Stimulated activated CD8-positive, alpha-beta memory T cell treated with anti-CD3 and anti-CD28 coated beads, Interleukin-12 subunit alpha, Interleukin-12 subunit beta, amount 100 ng/mL, for 1 hour (primary cell): ENCODE results near the gene KLRB1.
"Not testable (repeated sequence)": the region's sequence is repeated elsewhere in the genome, so short reads cannot be mapped to it uniquely, and the experiment has no call there.

Experiments
- DNase-seq: peaks from one replicate; pipeline ENCODE4 v3.0.0-alpha.2; 2020; ENCODE audit warnings: low read depth

KLRB1 gene

DNA sequence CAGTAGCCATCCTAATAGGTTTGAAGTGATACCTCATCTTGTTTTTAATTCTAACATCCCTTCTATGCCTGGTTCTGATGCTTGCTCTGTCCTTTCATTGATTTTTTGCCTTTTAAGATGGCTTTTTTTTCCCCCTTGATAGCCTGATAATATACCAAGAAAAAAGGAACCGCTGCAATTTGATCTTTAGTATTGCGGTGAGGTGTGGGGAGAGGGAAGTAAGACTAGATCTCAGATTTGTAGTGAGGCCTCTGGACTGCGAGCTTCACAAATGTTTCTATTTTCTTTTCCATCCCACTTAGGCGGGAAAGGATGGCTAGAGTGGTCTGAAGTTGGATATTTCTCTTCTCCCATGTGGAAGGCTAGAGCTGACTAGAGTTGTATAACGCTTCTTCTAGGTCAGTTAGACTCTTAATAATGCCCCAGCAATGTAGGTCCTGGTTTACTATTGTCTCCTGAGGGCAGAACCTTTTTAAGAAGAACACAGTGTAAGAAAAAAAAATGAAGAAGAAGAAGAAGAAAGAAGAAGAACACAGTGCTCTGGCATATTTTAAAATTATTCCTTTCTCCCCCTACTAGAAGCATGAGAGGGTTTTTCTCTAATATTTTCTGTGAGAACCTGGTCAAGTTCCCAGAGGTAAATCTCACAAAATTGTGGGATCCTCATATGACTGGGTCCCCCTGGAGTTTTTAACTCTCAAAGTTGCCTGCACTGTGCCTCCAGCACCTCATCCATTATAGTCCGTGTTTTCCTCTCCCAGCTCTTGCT lies 11.9 kb upstream of the KLRB1 start:
- no peak for DNase-seq

DNA sequence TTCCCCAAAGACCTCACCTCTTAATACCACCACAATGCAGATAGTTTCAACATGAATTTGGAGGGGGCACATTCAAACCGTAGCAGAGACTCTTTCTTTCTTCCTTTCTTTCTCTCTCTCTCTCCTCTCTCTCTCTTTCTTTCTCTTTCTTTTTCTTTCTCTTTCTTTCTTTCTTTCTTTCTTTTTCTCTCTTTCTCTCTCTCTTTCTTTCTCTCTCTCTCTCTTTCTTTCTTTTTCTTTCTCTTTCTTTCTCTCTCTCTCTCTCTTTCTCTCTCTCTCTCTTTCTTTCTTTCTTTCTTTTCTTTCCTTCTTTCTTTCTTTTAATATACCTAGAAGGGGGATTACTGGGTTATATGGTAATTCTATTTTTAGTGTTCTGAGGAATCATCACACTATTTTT lies 11.2 kb upstream of the KLRB1 start:
- not testable (repeated sequence) for DNase-seq

DNA sequence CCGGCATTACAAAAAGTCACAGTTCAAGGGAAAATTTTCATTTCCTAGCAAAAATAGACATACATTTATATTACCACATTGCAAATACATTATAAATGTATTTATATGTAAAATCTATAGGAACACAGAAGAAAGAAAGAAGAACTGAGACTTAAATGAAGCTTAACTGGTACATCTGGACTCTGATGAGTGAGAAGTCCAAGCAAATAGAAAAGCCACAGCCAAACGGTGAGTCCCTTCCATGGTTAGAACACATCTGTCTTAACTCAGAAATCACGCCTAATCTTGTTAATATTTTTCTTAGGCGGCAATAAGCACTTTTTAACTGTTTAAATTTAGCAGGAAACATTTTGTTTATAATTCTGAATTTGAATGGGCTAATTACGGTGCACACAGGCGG lies 9.4 kb upstream of the KLRB1 start:
- DNase-seq, result no peak

DNA sequence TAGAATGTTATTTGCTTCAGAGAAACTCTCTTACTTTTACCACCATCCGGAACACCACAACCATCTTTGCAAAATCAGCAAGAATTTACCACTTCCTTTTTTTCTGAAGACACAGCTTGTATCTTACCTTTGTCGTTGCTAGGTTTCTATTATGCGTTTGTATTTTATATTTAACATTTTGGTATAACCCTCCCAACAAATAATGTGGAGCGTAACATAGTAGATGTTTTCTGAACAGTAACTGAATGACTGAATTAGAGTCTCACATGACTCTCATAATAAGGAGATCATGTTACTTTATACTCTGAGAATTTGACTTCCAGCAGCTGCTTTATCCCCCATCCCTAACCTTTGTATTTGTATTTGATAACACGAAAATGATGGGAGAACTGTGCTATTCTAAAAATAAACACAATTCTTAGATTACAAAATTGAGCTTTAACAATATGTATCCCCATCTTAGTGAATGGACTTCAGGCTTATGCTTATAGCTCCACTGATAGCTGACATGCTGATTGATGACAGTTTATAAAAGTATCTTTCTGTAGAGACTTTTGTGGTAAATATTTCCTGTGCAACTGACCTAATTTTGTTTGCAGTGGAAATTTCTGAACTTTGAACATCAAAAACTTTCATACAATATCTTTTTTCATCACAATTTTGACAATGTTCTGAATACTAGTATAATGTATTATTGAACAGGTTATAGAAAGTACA lies 7.9 kb upstream of the KLRB1 start:
- DNase-seq, result no peak

DNA sequence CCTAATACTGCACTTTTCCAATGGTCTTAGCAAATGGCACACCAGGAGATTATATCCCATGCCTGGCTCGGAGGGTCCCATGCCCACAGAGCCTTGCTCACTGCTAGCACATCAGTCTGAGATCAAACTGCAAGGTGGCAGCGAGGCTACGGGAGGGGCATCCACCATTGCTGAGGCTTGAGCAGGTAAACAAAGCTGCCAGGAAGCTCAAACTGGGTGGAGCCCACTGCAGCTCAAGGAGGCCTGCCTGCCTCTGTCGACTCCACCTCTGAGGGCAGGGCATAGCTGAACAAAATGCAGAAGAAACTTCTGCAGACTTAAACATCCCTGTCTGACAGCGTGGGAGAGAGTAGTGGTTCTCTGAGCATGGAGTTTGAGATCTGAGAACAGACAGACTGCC lies 2.9 kb upstream of the KLRB1 start:
- DNase-seq, result not testable (repeated sequence)

DNA sequence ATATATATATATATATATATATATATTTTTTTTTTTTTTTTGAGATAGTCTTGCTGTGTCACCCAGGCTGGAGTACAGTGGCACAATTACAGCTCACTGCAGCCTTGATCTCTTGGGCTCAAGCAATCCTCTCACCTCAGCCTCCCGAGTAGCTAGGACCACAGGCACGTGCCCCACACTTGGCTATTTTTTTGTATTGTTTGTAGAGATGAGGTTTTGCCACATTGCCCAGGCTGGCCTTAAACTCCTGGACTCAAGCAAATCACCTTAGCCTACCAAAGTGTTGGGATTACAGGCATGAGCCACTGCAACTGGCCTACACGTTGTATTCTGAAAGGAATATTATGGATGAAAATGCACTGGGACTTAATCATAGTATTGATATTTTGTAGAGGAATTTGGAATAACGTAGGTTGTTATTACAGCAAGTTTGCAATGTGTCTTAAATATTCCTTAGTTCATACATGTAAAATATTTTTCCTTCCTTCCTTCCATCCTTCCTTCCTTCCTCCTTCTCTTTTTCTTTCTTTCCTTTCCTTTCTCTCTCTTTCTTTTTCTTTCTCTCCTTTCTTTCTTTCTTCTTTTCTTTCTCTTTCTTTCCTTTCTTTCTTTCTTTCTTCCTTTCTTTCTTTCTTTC lies 862 bp downstream of the KLRB1 start:
- DNase-seq, result no peak

DNA sequence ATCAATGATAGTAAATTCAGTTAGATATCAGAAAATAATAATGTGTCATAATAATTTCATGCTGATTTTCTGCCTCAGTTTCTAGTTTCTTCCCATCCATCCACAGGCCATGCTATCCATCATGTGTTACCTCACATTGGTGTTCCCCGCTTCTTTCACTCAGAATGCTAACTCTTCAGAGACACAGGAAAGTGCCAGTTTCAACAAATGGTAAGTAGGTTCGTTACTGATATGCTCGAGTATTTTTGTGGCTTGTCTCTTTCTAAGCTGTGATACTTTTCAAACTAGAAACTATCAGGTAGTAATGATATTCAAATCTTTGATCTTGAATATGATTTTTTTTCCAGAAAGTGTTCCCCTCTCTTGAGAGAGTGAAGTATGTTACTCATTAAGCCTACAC lies 1.5 kb downstream of the KLRB1 start:
- no peak for DNase-seq

DNA sequence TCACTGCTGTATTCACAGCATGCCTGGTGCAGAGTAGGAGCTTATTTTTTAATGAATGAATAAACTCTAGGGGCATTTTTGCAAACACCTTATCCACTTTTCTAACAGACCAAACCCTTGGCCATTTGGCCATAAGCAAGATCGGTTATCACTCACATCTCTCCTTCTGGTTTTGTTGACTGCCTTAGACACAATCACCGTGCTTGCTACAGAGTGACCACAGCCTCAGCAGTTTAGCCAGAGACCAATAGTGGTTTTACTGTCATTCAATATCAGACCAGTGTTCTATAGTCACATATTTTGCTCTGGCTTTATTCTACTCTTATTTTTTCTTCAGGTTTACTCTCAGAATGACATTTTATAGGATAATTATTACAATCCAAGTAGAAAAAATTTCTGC lies 2.2 kb downstream of the KLRB1 start:
- no peak for DNase-seq

DNA sequence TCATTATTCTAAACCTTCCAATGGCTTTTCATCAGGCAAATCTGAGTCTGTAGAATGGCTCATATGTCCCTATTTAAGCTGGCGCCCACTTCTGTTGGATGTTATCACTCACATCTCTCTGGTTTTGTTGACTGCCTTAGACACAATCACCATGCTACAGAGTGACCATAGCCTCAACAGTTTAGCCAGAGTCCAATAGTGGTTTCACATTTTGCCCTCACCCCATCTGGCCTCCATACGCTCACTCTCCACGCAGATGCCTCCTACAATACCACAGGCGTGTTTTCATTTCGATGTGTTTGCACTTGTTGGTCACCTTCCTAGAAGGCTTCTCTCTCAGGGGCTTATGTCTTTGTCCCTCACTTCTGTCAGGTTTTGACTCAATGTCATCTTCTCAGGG lies 3.4 kb downstream of the KLRB1 start:
- no peak for DNase-seq

DNA sequence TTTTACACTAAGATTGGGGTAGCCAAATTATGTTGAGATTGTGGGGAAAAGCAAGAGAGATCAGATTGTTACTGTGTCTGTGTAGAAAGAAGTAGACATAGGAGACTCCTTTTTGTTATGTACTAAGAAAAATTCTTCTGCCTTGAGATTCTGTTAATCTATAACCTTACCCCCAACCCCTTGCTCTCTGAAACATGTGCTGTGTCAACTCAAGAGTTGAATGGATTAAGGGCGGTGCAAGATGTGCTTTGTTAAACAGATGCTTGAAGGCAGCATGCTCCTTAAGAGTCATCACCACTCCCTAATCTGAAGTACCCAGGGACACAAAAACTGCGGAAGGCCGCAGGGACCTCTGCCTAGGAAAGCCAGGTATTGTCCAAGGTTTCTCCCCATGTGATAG lies 7.3 kb downstream of the KLRB1 start:
- DNase-seq, result not testable (repeated sequence)

DNA sequence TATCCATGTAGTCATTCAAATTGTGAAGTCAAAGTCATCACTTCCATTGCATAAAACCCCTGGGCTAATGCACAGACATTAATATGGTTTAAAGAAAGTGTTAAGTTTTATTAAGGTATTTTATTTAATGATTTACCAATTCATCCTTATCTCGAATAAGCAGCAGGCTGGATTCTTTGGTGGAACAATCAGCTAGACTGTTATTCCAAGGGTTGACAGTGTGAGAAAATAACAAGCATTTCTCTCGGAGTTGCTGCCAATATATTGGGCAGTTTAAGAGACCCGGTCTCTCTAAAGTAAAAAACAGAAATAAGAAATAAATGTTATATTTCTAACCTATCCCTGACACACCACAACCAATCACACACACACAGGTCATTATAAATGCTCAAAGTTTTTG lies 9.4 kb downstream of the KLRB1 start:
- DNase-seq, result no peak

DNA sequence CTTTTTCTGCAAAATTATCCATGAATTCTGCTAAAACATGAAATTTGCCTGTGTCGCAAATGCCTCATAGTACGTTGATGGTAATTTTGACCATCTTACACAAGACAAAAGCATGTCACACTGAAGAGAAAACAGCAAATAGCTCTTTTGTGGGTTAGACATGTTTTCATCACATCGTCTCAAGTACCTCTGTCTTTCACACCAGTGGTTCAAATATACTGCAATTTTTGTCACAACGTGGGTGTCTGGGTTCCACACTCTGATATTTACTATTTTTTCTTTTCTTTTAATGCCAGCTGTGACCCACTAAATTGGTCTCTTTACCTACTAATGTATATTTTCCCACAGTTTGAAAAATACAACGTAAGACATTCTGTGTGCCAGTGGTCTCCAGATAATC lies 10.4 kb downstream of the KLRB1 start:
- DNase-seq, result no peak

DNA sequence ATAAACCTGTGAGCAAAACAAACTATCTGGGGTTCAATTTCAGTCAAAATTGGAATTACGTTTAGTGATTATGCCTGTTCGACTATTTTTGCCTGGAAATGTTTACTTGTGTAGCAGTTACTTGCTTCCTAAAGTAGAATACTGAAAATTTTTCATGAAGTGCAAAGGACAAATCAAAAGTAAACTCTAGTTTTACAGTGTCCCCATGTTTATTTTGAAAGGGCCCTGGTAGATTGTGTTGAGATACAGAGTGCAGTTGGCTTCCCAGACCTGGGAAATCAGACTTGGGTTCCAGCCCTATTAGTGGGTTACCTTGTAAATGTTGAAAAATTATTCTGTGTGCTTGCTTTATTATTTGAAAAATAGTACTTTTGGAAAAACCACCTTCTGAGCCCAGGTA lies 17.3 kb downstream of the KLRB1 start:
- DNase-seq, result no peak

DNA sequence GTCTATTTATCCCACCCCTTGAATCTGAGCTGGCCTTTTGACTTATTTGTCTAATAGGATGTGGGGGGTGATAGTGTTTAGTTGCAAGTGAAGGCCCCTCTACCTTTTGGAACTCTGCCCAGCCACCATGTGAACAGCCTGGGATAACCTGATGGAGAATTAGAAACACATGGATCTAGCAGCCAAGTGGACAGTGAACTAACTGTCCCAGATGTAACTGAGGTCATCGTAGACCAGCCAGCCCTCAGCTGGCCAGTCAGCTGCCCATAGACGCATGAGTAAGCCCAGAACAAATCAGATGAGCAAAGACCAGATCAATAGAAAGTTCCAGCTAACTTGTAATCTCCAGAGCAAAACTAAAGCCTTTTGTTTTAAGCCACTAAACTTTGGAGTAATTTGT lies 19.0 kb downstream of the KLRB1 start:
- DNase-seq, result no peak

DNA sequence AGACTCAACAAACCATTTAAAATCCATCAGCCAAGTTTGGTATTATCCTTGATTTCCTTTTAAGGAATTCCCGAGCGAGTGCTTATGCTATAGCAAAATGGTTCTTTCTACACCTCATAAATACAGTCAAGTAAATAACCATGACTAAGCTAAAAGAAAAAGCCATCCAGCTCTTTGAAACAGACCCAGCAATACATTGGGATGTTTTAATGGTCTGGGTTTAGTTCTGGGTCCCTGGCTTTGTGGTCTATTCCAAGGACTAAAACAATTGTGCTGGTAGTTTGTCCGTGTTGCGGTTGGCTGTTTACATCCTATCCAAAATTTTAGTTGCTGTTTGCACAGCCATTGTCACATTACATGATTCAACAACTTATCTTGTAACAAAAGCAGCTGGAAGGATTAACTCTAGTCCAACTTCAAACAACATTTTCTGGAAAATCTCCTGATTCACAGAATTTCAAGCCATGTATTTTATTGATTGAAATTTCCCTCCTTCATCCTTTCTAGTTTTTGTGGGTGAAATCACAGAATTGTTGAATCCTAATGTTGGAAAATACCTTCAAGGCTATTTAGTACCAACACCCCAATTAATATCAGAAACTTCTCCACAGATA lies 19.6 kb downstream of the KLRB1 start:
- no peak for DNase-seq

DNA sequence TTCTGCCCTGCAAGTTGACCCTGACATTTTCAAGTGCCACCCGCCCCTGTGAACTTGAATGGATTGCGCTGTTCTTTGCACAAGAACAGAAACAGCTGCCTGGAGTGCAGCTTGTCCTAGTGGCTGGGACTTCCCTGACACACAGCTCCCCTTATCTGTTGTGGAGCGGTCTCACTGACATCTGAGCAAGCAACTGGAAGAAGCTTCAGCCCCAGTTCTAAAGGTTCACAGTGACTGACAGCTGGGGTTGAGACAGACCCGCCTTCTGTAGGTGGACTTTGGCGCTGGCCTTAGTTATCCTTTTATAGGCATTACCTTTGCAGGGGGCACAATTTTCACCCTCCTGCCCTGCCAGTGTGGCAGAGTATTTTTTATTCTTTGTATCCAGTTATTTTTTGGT lies 30.0 kb downstream of the KLRB1 start:
- not testable (repeated sequence) for DNase-seq

DNA sequence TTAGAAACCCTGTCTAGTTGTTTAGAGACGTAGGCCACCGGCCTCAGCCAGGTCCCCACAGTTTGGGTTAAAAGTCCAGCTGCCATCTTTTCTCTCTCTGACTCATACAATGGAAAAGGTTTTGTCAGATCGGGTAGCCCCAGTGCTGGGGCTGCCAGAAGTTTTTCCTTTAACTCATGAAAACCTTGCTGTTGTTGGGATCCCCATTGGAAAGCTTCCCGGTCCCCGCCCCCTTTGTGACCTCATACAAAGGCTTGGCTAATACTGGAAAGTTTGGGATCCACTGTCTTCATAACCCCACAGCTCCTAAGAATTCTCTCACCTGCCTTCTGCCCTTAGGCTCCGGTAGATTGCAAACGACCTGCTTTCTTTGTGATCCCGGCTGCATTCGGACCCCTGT lies 40.6 kb downstream of the KLRB1 start:
- not testable (repeated sequence) for DNase-seq

DNA sequence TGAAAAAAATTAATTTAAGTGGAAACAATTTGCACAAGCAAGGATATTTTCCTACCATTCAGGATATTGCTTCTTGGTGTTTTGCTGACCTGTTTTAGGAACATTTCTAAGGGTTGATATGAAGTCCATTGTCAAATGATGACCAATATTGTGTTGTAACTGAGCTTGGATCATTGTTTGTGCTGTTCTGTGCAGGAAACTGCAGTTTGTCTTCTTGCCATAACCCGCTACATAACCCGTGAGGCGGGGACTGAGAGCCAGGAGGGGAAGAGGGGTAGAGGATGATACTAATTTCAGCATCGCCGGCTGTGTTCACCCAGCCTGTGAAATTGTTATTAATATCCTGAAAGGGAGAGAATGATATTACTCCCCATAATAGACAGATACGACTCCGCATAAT lies 41.6 kb downstream of the KLRB1 start:
- DNase-seq, result not testable (repeated sequence)

DNA sequence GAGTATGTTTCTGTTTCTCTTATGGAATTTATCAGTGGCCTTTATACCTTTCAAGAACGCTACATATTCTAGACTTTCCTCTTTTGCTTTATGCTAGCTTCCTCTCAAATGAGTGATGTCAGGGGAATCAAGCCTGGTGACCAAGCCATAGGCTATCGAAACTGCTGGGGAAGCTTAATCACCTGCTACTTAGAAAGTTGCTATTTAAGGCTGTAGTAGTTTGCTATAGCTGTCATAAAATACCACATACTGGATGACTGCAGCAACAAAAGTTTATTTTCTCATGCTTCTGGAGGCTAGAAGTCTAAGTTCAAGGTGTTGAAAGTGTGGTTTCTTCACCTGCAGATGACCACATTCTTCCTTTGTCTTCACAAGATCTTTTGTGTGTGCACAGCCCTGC lies 43.3 kb downstream of the KLRB1 start:
- not testable (repeated sequence) for DNase-seq

DNA sequence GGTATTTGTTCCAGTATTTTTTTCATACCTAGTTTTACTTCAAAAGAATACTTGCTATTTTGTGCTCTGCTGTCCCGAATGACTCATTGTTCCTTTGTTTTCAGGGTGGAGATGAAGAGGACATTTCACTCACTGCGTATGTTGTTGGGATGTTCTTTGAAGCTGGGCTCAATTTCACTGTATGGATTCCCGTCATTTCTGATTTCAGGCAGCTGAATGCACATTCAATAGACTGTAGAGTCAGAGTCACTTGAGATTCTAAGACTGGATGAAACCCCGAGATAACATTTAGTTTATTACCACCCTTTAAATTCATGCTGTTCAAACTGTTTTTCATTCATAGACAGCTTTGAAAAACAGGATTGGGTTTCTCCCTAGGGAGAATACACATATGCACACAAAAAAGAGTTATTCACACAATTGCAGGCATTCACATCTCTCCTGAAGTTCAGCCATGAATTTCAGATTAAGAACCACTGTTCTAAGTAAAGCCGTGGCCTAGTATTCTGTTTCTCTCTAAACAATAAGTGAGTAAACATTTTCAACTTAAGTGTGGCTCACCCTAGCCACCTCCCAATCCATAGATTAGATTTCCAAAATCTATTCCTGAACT lies 44.8 kb downstream of the KLRB1 start:
- not testable (repeated sequence) for DNase-seq

DNA sequence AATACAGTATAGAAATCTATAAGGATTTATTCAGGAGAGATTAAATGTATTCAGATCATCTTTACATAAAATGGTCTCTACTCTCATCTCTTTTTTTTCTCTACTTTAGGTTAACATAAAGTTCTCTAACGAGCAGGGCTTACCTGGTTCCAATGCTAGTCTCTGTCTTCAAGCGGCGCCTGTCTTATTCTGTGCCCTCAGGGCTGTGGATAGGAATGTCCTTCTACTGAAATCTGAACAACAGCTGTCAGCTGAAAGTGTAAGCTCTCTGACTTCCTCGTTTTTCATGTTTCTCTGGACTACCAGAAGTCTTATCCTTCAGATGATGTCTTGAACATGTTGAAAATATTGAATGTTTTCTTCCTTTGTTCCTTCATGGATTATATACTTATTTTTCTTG lies 62.2 kb downstream of the KLRB1 start:
- not testable (repeated sequence) for DNase-seq
